ENCODE measurements around the gene PRIMPOL. TPM values are rescaled to one million over a fixed set of nuclear protein-coding genes. Genes with fewer than 3 reads are reported as not detected.

The PRIMPOL gene
- total RNA-seq, 4 donors from 2014 or later, result 13.4 to 22.8 (median 16.6) TPM

GRCh38 chr4:184632842-184633241, 16.7 kb upstream of the PRIMPOL start:
- Histone ChIP-seq H3K4me3 (no peak overlapping the region), H3K27me3 (no peaks in the 10 kb centered on the region), H3K4me1 (peaks cover 0 to 3% (median 0%) of the 10 kb centered on the region in 4 donors), H3K36me3 (peaks cover 37 to 94% (median 73%) of the 10 kb centered on the region in 4 donors), H3K27ac (replicated peaks in 1 of 4) (no peak overlapping the region), H3K9me3 (no peaks in the 10 kb centered on the region)
- intact Hi-C loops (cut with DNase I), result no loop called here
- TF ChIP-seq POLR2AphosphoS5 (IDR thresholded peaks at IDR 0.05) (no peak), EP300 (IDR thresholded peaks at IDR 0.05) (no peak)
- WGBS, result 100% methylated on average over 1 of the region's 1 CpG
- DNase-seq (ENCODE audit: extremely low spot score), result no peak

GRCh38 chr4:184635381-184635780, 14.2 kb upstream of the PRIMPOL start:
- TF ChIP-seq CTCF (IDR thresholded peaks at IDR 0.05), result no peak
- TF ChIP-seq POLR2A (IDR thresholded peaks at IDR 0.05; ENCODE audit: low read depth), result no peak
- TF ChIP-seq POLR2AphosphoS5 (IDR thresholded peaks at IDR 0.05), result no peak
- TF ChIP-seq EP300 (IDR thresholded peaks at IDR 0.05), result no peak
- 65% methylated on average over 3 of the region's 3 CpGs for WGBS

GRCh38 chr4:184636144-184636543, 13.4 kb upstream of the PRIMPOL start:
- 97% methylated on average over 4 of the region's 4 CpGs for WGBS
- DNase-seq (ENCODE audit: extremely low spot score), result no peak
- no peaks in the 10 kb centered on the region for H3K9me3 ChIP-seq
- H3K4me3 ChIP-seq, result no peak overlapping the region
- no peaks in the 10 kb centered on the region for H3K27me3 ChIP-seq
- H3K4me1 ChIP-seq, result peaks cover 0 to 7% (median 3%) of the 10 kb centered on the region in 4 donors
- TF ChIP-seq POLR2AphosphoS5 (IDR thresholded peaks at IDR 0.05) (no peak), EP300 (IDR thresholded peaks at IDR 0.05) (no peak), POLR2A (IDR thresholded peaks at IDR 0.05; ENCODE audit: low read depth) (no peak), CTCF (IDR thresholded peaks at IDR 0.05) (no peak)
- intact Hi-C loops (cut with DNase I), result no loop called here
- H3K27ac ChIP-seq (replicated peaks in 1 of 4), result no peak overlapping the region
- peaks cover 23 to 67% (median 48%) of the 10 kb centered on the region in 4 donors for H3K36me3 ChIP-seq

More at GRCh38 chr4:184635381-184635780, 14.2 kb upstream of the PRIMPOL start:
- no peak for DNase-seq (ENCODE audit: extremely low spot score)
- Histone ChIP-seq H3K9me3 (no peaks in the 10 kb centered on the region), H3K27me3 (no peaks in the 10 kb centered on the region), H3K4me3 (no peak overlapping the region), H3K36me3 (peaks cover 31 to 74% (median 56%) of the 10 kb centered on the region in 4 donors), H3K4me1 (peaks cover 0 to 3% (median 1%) of the 10 kb centered on the region in 4 donors), H3K27ac (replicated peaks in 1 of 4) (no peak overlapping the region)
- intact Hi-C loops (cut with DNase I), result no loop called here

- H3K9me3 ChIP-seq, result no peaks in the 10 kb centered on the region
- intact Hi-C loops (cut with DNase I), result no loop called here
- DNase-seq (ENCODE audit: extremely low spot score), result no peak
Observed at GRCh38 chr4:184636897-184637296, 12.6 kb upstream of the PRIMPOL start.

GRCh38 chr4:184641022-184641421, 8.5 kb upstream of the PRIMPOL start:
- intact Hi-C loops (cut with DNase I), result loop anchor here (10.0 kb wide), 1 partner anchor 166 kb away; the partner anchor contains the start of gene IRF2
- WGBS, result 82% methylated on average over 3 of the region's 3 CpGs
- H3K9me3 ChIP-seq, result no peaks in the 10 kb centered on the region
- H3K27ac ChIP-seq (replicated peaks in 1 of 4), result no peak overlapping the region
- no peaks in the 10 kb centered on the region for H3K27me3 ChIP-seq
- TF ChIP-seq POLR2A (IDR thresholded peaks at IDR 0.05; ENCODE audit: low read depth), result no peak
- TF ChIP-seq EP300 (IDR thresholded peaks at IDR 0.05), result no peak
- no peak for TF ChIP-seq POLR2AphosphoS5 (IDR thresholded peaks at IDR 0.05)
- no peak for TF ChIP-seq CTCF (IDR thresholded peaks at IDR 0.05)
- H3K4me1 ChIP-seq, result peaks cover 12 to 34% (median 23%) of the 10 kb centered on the region in 4 donors
- peaks cover 17 to 29% (median 22%) of the 10 kb centered on the region in 4 donors for H3K36me3 ChIP-seq
- DNase-seq (ENCODE audit: extremely low spot score), result no peak
- no peak overlapping the region for H3K4me3 ChIP-seq

More at GRCh38 chr4:184636897-184637296, 12.6 kb upstream of the PRIMPOL start:
- no peaks in the 10 kb centered on the region for H3K27me3 ChIP-seq
- WGBS, result 90% methylated on average over 3 of the region's 4 CpGs
- H3K27ac ChIP-seq (replicated peaks in 1 of 4), result no peak overlapping the region
- TF ChIP-seq CTCF (IDR thresholded peaks at IDR 0.05) (no peak), EP300 (IDR thresholded peaks at IDR 0.05) (no peak), POLR2A (IDR thresholded peaks at IDR 0.05; ENCODE audit: low read depth) (no peak), POLR2AphosphoS5 (IDR thresholded peaks at IDR 0.05) (no peak)
- no peak overlapping the region for H3K4me3 ChIP-seq
- H3K36me3 ChIP-seq, result peaks cover 22 to 60% (median 44%) of the 10 kb centered on the region in 4 donors
- H3K4me1 ChIP-seq, result peaks cover 0 to 9% (median 3%) of the 10 kb centered on the region in 4 donors

Measured in esophagus muscularis mucosa (tissue), 4 donors.